Dermis blood vessel endothelial cell (primary cell): ENCODE data around the gene MDH2. TPM values are rescaled to one million over a fixed set of nuclear protein-coding genes. Genes with fewer than 3 reads are reported as not detected.
"Not testable (repeated sequence)": the region's sequence is repeated elsewhere in the genome, so short reads cannot be mapped to it uniquely, and the experiment has no call there.

Source experiments
- DNase-seq: peaks from one replicate; pipeline ENCODE4 v3.0.0; 2010
- total RNA-seq: library from RNA; depleted of rRNA; stranded (reverse); fragments of >200 nt; gene quantifications from 2 replicates; pipeline ENCODE4 v1.2.3, GENCODE V29; 2014

MDH2 gene
- total RNA-seq, 1 donor from 2014 or later: 34.0 TPM

DNA sequence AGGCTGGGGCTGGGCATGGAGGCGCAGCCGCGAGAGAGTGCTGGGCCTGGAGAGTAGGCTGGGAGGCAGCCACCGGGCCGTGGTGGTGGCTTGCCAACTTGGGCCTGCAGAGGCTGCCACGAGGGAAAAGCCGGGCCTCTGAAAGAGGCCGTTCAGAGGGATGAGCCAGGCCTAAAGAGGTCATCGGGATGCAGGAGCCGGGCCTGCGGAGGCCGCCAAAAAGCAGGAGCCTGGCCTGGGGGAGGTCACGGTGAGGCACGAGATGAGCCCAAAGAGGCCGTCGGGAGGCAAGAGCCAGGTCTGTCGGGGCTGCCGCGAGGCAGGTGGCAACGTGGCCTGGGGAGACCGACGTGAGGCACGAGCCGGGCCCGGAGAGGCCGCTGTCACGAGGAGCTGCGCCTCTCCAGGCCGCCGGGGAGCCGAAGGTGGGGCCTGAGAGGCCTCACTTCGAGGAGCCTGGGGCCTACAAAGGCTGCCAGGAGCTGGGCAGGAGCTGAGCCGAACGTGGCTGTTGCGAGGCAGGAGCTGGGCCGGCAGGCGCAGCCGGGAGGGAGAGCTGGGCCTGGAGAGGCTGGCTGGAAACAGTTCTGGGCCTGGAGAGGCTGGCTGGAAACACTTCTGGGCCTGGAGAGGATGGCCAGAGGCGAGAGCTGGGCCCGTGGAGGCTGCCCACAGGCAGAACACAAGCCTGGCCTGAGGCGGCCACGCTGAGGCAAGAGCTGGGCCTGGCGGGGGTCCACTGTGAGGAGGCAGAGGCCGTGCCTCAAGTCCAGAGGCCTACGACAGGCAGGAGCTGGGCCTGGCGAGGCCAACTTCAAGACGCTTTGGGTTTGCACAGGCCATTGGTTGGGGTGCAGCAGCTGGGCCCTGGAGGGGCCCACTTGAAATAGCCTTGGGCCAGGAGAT is 24.6 kb downstream of the MDH2 start:
- no peak for DNase-seq

DNA sequence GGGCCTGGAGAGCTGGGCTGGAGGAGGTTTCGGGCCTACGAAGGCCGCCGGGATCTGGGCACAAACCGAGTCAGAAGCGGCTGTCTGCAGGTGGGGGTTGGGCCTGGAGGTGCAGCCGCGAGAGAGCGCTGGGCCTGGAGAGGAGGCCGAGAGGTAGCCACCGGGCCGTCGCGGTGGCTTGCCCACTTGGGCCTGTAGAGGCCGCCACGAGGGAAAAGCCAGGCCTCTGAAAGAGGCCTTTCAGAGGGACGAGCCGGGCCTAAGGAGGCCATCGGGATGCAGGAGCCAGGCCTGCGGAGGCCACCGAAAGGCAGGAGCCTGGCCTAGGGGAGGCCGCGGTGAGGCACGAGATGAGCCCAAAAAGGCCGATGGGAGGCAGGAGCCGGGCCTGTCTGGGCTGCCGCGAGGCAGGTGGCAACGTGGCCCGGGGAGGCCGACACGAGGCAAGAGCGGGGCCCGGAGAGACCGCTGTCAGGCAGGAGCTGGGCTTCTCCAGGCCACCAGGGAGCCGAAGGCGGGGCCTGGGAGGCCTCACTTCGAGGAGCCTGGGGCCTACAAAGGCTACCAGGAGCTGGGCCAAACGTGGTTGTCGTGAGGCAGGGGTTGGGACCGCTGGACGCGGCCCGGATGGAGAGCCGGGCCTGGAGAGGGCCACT is 25.6 kb downstream of the MDH2 start:
- no peak for DNase-seq

DNA sequence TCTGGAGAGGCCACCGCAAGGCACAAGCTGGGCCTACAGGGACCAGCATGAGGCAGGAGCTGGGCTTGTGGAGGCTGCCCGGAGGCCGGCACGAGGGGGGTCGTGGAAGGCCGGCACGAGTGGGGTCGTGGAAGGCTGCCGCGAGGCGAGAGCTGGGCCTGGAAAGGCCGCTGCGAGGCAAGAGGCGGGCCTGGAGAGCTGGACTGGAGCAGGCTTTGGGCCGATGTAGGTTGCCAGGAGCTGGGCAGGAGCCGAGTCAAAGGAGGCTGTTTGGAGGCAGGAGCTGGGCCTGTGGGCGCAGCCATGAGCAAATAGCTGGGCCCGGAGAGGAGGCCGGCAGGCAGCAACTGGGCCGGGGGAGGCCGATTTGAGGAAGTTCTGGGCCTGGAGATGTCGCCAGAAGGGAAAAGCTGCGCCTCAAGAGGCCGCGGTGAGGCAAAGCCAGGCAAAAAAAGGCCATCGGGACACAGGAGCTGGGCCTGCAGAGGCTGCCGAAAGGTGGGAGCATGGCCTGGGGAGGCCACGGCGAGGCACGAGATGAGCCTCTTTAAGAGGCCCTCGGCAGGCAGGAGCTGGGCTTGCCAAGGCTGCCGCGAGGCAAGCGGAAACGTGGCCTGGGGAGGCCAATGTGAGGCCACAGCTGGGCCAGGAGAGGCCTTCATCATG is 26.5 kb downstream of the MDH2 start:
- no peak for DNase-seq

DNA sequence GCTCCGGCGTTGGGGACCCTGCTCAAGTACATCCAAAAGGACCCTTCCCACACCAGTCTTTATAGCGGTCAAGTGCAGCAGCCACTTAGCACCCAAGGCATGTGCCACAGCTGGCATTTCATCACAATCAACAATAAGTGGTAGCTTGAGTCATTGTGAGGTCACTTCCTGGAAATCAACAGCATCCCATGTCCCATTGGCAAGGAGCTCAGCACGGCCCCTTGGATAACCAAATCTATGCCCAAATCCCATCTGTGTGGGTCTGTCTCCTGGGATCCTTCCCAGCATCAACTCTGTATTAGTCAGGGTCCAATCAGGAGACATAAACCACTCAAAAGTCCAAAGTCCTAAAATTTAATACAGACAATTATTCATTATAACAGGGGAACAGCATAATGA is 27.1 kb downstream of the MDH2 start:
- peak; percentile 30 for DNase-seq

DNA sequence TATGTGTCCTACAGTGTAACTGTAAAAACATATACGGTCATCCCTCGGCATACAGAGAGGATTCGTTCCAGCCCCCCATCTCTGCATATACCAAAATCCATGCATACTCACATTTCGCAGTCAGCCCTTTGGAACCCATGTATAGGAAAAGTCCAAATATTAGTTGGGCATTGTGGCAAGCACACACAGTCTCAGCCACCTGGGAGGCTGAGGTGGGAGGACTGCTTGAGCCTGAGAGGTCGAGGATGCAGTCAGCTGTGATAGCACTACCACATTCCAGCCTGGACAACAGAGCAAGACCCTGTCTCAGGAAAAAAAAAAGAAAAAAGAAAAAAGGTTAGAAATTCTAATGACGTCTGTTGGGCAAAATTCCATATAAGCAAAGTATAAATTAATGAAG is 29.1 kb downstream of the MDH2 start:
- DNase-seq: no peak

DNA sequence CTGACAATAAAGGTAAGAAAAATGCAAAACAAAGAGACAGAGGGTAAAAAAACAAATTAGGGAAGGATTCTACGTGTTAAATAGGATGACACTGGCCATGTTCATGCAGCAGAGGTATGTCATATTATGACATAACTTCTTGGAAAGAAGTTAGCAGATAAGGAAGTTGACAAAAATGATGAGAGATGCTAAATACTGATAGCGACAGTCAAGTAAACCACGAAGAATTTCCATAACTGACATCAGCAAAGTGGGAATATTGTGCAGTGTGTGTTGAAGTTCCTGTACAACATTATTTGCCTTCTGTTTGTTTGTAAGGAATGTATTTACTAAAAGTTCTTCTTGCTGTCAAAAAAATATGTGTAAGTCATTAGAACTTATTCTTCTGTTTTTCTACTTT is 29.5 kb downstream of the MDH2 start:
- DNase-seq: no peak

DNA sequence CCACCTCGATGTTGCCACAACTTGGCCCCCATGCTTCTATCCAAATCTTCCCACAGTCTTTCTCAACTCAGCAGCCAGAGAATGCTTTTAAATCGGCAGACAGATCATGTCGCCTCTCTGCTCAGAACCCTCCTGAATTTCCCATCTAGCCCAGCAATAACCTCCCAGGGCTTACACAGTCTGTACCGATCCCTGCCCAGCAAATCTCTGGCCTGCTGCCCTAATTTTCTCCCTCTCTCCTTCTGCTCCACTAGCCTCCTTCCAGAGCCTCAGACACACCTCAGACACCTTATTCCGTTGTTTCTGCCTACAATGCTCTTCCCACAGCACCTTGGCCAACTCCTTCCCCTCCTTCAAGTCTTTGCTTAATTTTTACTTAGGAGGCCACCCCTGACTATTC is 32.3 kb downstream of the MDH2 start:
- no peak for DNase-seq

DNA sequence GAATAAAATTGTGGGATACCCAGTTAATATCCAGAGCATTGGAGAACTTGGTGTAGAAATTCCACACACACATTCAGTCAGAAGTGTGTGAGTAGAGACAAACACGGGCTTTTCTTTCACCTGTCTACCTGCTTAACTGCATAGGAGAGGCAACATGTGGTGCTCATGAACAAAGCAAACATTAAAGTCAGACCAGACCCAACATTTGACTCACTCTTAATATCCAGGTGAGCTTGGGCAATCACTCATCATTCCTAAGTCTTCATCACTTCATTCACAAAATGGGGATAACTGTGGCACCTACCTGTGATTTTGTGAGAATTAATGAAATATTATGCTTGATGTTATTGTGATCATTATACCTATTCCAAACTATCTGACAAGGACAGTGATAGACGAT is 36.2 kb downstream of the MDH2 start:
- not testable (repeated sequence) for DNase-seq

DNA sequence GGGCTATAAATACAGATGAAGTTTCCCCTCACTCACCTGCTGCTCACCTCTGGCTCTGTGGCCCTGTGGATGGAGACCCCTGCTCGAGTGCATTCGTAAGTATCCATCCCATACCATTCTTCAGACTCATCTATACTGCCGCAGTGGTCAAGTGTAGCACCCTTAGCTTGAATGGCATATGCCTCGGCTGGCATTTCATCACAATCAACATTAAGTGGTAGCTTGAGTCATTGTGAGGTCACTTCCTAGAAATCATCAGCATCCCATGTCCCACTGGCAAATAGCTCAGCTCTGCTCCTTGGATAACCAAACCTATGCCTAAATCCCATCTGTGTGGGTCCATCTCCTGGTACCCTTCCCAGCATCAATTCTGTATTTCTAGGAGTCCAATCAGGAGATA is 38.2 kb downstream of the MDH2 start:
- DNase-seq: peak; percentile 47

DNA sequence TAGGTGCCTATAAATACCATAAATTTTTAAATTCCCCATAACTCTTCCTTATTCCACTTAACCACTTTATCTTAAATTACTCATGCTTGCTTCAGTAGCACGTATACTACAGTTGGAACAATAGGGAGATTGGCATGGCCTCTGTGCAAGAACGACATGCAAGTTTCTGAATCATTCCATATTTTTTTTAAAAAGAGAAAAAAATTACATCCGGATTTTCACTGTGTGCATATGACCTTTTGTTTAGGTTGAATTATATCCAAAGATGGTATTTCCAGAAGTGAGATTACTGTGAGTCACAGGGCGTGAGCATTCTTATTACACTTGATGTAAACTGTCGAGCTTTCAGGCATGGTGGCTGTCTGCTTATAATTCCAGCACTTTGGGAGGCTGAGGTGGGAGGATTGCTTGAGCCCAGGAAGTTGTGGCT is 39.5 kb downstream of the MDH2 start:
- peak; percentile 94 for DNase-seq

DNA sequence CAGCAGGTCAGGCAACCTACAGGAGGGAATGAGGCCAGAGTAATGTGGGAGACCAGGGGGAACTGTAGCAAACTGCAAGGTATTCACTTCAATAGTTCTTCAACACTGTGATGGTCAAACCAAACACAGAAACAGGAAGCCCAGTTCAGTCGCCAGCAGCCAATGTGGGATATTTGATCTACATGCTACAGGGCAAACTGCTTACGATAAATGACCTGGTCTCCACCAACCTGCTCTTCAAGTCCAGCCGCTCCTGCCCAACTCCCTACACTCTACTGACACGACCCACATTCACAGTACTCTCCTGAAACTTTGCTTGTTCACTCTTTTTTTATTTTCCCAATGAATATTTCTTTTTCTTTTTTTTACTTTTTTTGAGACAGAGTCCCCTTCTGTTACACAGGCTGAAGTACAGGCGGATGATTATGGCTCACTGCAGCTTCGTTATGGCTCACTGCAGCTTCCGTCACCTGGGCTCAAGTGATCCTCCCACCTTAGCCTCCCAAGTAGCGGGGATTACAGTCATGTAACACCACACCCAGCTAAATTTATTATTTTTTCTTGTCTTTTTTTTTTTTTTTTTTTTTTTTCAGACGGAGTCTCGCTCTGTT is 42.1 kb downstream of the MDH2 start:
- DNase-seq: no peak

DNA sequence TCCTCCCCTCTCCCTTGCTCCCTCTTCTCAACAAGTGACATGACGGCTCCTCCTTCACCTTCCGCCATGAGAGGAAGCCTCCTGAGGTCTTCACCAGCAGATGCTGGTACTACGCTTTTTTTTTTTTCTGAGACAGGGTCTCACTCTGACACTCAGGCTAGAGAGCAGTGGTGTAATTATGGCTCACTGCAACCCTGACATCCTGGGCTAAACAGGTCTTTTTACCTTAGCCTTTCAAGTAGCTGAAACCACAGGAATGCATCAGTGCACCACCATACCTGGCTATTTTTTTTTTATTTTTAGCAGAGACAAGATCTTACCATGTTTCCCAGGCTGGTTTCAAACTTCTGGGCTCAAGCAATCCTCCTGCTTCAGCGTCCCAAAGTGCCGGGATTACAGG is 43.6 kb downstream of the MDH2 start:
- DNase-seq: no peak

DNA sequence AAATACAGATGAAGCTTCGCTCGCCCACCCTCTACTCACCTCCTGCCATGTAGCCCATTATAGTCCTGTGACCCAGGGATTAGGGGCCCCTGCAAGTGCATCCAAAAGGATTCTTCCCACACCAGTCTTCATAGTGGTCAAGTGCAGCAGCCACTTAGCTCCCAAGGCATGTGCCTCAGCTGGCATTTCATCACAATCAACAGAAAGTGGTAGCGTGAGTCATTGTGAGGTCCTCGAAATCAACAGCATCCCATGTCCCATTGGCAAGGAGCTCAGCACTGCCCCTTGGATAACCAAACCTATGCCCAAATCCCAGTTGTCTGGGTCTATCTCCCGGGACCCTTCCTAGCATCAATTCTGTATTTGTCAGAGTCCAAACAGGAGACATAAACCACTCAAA is 45.6 kb downstream of the MDH2 start:
- not testable (repeated sequence) for DNase-seq

DNA sequence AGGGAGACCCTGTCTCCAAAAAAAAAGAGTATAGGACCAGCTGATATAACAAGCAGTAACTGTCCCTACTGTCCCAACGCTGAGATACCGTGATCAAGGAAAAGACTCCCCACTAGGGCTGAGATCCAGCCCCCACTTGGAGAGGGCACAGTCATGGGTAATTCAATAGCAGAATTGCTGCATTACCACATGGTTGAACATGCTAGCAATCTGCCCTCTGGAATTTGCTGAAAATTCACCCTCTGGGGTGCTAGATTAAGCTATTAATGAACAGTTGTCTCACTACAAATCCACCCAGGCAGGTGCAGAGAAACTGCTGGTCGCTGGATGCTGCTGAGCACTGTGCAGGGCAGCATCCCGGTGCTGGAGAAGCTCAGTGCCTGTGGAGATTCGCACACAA is 46.4 kb downstream of the MDH2 start:
- not testable (repeated sequence) for DNase-seq

DNA sequence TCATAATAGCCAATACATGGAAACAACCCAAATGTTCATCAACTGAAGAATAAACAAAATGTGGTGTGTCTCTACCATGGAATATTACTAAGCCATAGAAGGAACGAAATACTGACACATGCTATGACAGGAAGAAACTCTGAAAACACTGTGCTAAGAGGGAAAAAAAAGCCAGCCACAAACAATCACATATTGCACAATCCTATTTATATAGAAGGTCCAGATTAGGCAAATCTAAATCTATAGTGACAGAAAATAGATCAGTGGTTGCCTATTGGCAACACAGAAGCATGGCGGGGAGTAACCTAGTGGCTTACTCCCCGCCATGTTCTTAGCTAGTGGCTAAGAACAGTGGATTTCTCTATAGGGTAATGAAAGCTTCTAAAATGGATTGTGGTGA is 48.0 kb downstream of the MDH2 start:
- DNase-seq: no peak

DNA sequence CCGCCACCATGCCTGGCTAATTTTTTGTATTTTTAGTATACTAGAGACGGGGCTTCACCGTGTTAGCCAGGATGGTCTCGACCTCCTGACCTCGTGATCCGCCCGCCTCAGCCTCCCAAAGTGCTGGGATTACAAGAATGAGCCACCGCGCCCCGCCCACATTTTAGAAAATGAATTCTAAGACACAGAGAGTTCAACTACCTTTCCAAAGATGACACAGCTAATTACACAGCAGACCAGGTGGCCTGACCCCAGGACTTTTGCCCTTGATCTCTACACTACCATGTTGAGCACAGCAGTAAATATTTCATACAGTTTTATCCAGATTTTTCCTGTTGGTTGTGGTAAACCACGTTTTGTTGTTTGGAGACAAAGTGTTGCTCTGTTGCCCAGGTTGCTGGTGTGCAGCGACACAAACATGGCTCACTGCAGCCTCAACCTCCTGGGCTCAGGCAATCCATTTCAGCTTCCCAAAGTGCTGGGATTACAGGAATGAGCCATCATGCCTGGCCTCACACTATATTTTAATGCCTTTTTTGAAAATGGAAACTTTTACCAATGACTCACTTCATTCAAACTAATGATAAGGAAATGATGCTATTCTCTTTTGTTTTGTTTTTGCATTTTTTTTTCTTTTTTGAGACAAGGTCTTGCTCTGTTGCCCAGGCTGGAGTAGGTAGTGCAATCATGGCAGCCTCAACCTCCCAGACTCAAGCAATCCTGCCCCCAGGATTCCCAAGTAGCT is 54.0 kb downstream of the MDH2 start:
- DNase-seq: peak; percentile 56

DNA sequence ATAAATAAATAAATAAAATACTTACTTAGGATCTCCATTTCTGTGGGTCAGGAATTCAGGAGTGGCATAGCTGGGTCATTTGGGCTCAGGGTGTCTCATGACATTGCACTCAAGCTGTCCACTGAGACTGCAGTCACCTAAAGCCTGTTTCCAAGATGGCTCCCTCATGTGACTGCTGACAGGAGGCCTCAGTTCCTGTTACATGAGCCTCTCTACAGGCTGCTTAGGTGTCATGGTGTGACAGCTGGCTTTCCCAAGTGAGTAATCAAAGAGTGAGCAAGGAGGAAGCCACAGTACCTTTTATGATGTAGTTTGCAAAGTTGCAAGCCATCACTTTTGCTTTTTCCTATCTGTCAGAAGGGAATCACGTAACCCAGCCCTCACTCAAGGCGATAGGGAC is 55.9 kb downstream of the MDH2 start:
- not testable (repeated sequence) for DNase-seq

DNA sequence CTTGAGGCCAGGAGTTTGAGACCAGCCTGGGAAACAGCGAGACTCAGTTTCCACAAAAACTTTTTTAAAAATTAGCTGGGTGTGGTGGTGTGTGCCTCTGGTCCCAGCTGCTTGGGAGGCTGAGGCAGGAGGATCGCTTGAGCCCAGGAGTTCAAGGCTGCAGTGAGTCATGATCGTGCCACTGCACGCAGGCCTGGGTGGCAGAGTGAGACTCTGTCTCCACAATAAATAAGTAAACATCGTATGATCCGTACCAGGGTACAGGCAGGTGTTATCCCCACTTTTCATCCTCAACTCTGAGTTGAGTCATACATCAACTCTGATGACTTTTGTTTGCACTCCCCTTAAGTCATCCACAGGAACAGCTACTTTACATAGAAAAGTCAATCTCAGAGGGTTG is 58.2 kb downstream of the MDH2 start:
- not testable (repeated sequence) for DNase-seq

DNA sequence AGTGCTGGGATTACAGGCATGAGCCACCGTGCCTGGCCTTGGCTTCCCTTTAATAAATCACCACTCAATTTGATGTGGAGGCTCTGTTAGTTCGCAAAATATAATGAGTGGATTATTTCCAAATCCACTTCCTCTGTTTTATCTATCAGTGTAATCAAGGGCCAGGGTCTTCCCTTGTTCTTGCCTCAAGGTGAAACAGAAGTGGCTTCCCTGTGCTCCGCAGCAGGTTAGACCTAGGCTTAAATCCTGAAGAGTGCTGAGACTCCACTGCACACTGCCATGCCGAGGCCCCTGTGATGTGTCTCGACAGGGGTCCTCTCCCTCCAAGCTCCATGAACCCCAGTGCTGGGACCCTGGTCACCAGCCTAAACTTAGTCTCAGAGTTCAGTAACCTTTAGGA is 59.0 kb downstream of the MDH2 start:
- no peak for DNase-seq

DNA sequence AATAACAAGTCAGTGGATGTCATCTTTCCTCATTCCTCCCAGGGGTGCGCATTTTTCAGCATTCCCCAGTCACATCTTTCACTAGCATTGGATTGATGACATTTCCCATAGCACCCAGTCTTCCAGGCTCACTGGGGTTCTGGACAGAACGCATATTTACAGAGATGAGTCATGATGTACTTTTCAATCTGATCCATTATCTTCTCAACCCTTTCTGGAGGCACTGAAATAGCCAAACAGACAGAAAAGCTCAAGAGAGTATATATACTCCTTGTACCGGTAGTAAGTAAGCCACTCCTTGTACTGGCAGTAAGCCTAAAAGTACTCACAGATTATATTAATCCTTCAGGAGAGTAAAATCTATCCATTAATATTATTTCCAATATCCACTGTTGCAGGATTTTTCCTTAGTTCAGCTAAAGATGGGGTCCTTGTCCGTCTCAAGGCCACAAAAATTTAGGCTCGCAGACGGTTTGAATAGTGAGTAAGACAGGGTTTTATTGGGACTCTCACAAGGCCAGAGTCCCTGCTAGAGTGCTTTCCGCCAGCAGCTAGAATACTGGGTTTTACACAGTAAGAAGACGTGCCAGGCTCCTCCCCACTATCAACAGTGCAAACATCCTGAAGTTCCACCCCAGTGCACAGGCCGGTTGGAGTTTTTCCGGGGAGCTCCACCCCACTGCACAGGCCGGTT is 60.8 kb downstream of the MDH2 start:
- no peak for DNase-seq

DNA sequence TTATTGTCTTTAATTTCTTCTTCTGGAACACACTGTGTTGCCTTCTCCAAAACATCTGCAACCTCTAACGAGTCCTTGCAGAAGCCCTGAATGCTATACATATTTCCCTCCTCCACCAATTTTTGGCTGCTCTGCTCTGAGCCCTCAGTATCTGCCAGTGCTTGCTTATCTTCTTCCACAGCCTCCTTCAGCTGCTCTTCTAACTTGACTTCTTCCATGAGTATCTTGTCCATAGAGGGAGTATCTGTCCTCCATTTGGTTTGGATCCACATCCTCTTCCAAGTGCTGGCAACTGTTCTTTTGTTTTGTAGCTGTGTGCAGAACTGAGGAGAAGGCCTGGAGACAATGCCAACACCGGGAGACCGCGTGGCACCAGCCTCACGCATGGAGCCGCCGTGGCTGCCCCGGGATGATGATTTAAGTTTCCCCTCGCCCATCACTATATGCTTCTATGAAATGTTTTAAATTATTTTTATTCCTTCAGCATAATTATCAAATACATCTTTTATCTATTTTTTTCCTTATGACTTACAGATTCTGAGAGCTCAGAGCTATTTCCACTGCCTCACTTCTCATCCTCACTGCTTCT is 65.2 kb downstream of the MDH2 start:
- DNase-seq: not testable (repeated sequence)
